A673 (cell line): ENCODE results near the gene CLDN7.

Experiments used
- EZH2 ChIP-seq: fragments of 200-600 bp; sonication (generic); IDR thresholded peaks from 2 replicates; pipeline ENCODE4 v1.6.1; 2017; ENCODE audit warnings: borderline replicate concordance, low read depth, mild to moderate bottlenecking, mixed read lengths, antibody characterized with exemption, low read length; ENCODE audit not compliant: poor library complexity, severe bottlenecking
- TF ChIP-seq, protein P1 (sequence below): fragments of 300-800, 200-600 bp; sonication (generic); conservative IDR thresholded peaks from 2 replicates; pipeline ENCODE4 v1.5.1; 2017; ENCODE audit warnings: low read depth, mild to moderate bottlenecking, antibody characterized with exemption, low read length, moderate library complexity, mixed read lengths

GRCh38 chr17:7224661-7225111, 37.6 kb downstream of the CLDN7 start:
- TF ChIP-seq, protein P1, sequence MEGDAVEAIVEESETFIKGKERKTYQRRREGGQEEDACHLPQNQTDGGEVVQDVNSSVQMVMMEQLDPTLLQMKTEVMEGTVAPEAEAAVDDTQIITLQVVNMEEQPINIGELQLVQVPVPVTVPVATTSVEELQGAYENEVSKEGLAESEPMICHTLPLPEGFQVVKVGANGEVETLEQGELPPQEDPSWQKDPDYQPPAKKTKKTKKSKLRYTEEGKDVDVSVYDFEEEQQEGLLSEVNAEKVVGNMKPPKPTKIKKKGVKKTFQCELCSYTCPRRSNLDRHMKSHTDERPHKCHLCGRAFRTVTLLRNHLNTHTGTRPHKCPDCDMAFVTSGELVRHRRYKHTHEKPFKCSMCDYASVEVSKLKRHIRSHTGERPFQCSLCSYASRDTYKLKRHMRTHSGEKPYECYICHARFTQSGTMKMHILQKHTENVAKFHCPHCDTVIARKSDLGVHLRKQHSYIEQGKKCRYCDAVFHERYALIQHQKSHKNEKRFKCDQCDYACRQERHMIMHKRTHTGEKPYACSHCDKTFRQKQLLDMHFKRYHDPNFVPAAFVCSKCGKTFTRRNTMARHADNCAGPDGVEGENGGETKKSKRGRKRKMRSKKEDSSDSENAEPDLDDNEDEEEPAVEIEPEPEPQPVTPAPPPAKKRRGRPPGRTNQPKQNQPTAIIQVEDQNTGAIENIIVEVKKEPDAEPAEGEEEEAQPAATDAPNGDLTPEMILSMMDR = no peak
- TF ChIP-seq EZH2 = no peak
